Esophagus muscularis mucosa (tissue), 4 donors: Measurements from ENCODE around the gene ADAMTS7. TPM values are rescaled to one million over a fixed set of nuclear protein-coding genes. Genes with fewer than 3 reads are reported as not detected.
"Not testable (repeated sequence)": the region's sequence is repeated elsewhere in the genome, so short reads cannot be mapped to it uniquely, and the experiment has no call there.

ENCODE experiments used
- DNase-seq: peaks from one replicate; pipeline ENCODE4 v3.0.0-alpha.2; 2017; ENCODE audit errors: extremely low spot score
- H3K27ac ChIP-seq, 4 donors: fragments of 200-600 bp; sonication (generic); replicated peaks in 1 of 4; 1 replicate in 3 of 4; 2 replicates in 1 of 4; pipeline ENCODE4 v1.5.1; 2016 to 2019; ENCODE audit warnings: mild to moderate bottlenecking in 1 of 4
- H3K27me3 ChIP-seq, 4 donors: fragments of 200-600 bp; sonication (generic); one replicate each; pipeline versions ENCODE4 v1.5.1 to v1.6.0; 2016 to 2019
- H3K36me3 ChIP-seq, 4 donors: fragments of 200-600 bp; sonication (generic); one replicate each; pipeline ENCODE4 v1.5.1; 2016 to 2019
- H3K4me1 ChIP-seq, 4 donors: fragments of 200-600 bp; sonication (generic); one replicate each; pipeline ENCODE4 v1.5.1; 2016 to 2019
- H3K4me3 ChIP-seq, 4 donors: fragments of 200-600 bp; sonication (generic); 1 replicate in 2 of 4; 2 replicates in 2 of 4; pipeline ENCODE4 v1.5.1; 2016 to 2019; ENCODE audit warnings: mild to moderate bottlenecking in 4 of 4, moderate library complexity in 1 of 4
- H3K9me3 ChIP-seq, 4 donors: fragments of 200-600 bp; sonication (generic); 1 replicate in 3 of 4; 2 replicates in 1 of 4; pipeline ENCODE4 v1.5.1; 2016 to 2019
- CTCF ChIP-seq, 3 experiments: fragments of 200-600 bp in 2 of 3; fragments of 450-650 bp in 1 of 3; sonication (generic) in 2 of 3; IDR thresholded peaks; one replicate each; pipeline ENCODE4 v1.5.1; 2017 to 2019; ENCODE audit warnings: antibody characterized with exemption in 3 of 3, mild to moderate bottlenecking in 2 of 3, moderate library complexity in 1 of 3
- EP300 ChIP-seq: sonication (generic); formaldehyde crosslinking; IDR thresholded peaks from one replicate; pipeline ENCODE4 v1.6.1; 2017; ENCODE audit warnings: antibody characterized with exemption
- POLR2A ChIP-seq: fragments of 450-650 bp; IDR thresholded peaks from one replicate; pipeline ENCODE4 v1.6.1; 2017; ENCODE audit warnings: antibody characterized with exemption, moderate library complexity, mild to moderate bottlenecking, low read depth
- POLR2AphosphoS5 ChIP-seq, 2 donors: sonication (generic); formaldehyde crosslinking; IDR thresholded peaks; one replicate each; pipeline ENCODE4 v1.6.1; 2017; ENCODE audit warnings: antibody characterized with exemption in 2 of 2
- WGBS: methylation state at CpG from one replicate; pipeline ENCODE4 v1.1.5; 2018; 5-methylcytosine and 5-hydroxymethylcytosine counted together
- intact Hi-C: fragments of 100-400 bp; cut with DNase I; formaldehyde crosslinking; loops from one replicate; pipeline ENCODE4 v1.15.1; 2023
- total RNA-seq, 4 donors: library from RNA; depleted of rRNA; stranded (reverse); fragments of >200 nt; gene quantifications; one replicate each; pipeline versions ENCODE4 v1.1.0 to v1.2.1, GENCODE V29; 2016

ADAMTS7 gene
- total RNA-seq, 4 donors from 2014 or later: 2.0 to 4.6 (median 2.3) TPM

DNA sequence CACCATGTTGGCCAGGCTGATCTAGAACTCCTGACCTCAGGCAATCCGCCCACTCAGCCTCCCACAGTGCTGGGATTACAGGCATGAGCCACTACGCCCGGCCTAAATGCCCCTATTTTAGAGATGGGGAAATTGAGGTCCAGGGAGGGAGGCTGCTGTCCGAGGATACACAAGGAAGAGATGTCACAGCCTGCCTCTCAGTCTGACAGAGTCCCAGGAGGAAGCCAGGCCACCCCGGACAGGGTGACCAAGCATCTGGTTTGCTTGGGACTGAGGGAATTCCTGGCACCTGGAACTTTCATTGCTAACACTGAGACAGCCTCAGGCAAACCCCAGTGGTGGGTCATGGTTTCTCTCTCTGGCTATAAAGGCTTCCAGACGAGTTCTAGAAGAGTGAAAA is 30.6 kb upstream of the ADAMTS7 start:
- WGBS: 94% methylated on average over 5 of the region's 6 CpGs
- H3K4me3 ChIP-seq: no peak overlapping the region
- H3K27me3 ChIP-seq: no peaks in the 10 kb centered on the region
- DNase-seq: no peak
- intact Hi-C loops: no loop called here
- H3K9me3 ChIP-seq: no peaks in the 10 kb centered on the region
- H3K4me1 ChIP-seq: peaks cover 0 to 12% (median 7%) of the 10 kb centered on the region in 4 donors
- TF ChIP-seq POLR2AphosphoS5 (IDR thresholded peaks at IDR 0.05): no peak
- no peak for TF ChIP-seq EP300
- TF ChIP-seq CTCF (IDR thresholded peaks at IDR 0.05): no peak
- TF ChIP-seq POLR2A: no peak
- no peaks in the 10 kb centered on the region for H3K36me3 ChIP-seq
- H3K27ac ChIP-seq: no peak overlapping the region

GRCh38 chr15:78841376-78841706 is 30.1 kb upstream of the ADAMTS7 start:
- DNase-seq: no peak
- intact Hi-C loops: no loop called here
- Histone ChIP-seq H3K27ac (peak overlapping the region in 1 of 4 donors; percentile 34), H3K9me3 (no peaks in the 10 kb centered on the region), H3K4me3 (no peak overlapping the region), H3K27me3 (no peaks in the 10 kb centered on the region), H3K4me1 (peaks cover 0 to 12% (median 7%) of the 10 kb centered on the region in 4 donors), H3K36me3 (no peaks in the 10 kb centered on the region)
- 60% methylated on average over 3 of the region's 3 CpGs for WGBS
- TF ChIP-seq POLR2AphosphoS5 (IDR thresholded peaks at IDR 0.05) (no peak), POLR2A (no peak), CTCF (IDR thresholded peaks at IDR 0.05) (no peak), EP300 (no peak)

- 75% methylated on average over 7 of the region's 7 CpGs for WGBS
- peaks cover 0 to 12% (median 7%) of the 10 kb centered on the region in 4 donors for H3K4me1 ChIP-seq
- no peak for DNase-seq
- H3K36me3 ChIP-seq: no peaks in the 10 kb centered on the region
- no peak for TF ChIP-seq POLR2A
- no peak for TF ChIP-seq CTCF (IDR thresholded peaks at IDR 0.05)
- no peak for TF ChIP-seq POLR2AphosphoS5 (IDR thresholded peaks at IDR 0.05)
- no peak for TF ChIP-seq EP300
- H3K27ac ChIP-seq: peak overlapping the region in 1 of 4 donors; percentile 34
- H3K4me3 ChIP-seq: no peak overlapping the region
- H3K27me3 ChIP-seq: no peaks in the 10 kb centered on the region
- intact Hi-C loops: no loop called here
- H3K9me3 ChIP-seq: no peaks in the 10 kb centered on the region
Observed at GRCh38 chr15:78840661-78841375, 29.6 kb upstream of the ADAMTS7 start.

GRCh38 chr15:78839151-78839550 is 27.9 kb upstream of the ADAMTS7 start:
- DNase-seq, H3K9me3 ChIP-seq, H3K4me3 ChIP-seq, H3K36me3 ChIP-seq, intact Hi-C loops, H3K27ac ChIP-seq, H3K27me3 ChIP-seq: not testable (repeated sequence)
- WGBS: 80% methylated on average over 6 of the region's 6 CpGs
- H3K4me1 ChIP-seq: peaks cover 0 to 12% (median 7%) of the 10 kb centered on the region in 4 donors

- H3K27ac ChIP-seq: no peak overlapping the region
Observed at GRCh38 chr15:78838489-78838888, 27.2 kb upstream of the ADAMTS7 start.

More at GRCh38 chr15:78838489-78838888, 27.2 kb upstream of the ADAMTS7 start:
- TF ChIP-seq CTCF (IDR thresholded peaks at IDR 0.05): no peak
- no peak for TF ChIP-seq POLR2AphosphoS5 (IDR thresholded peaks at IDR 0.05)
- no peak for TF ChIP-seq EP300
- no peak for TF ChIP-seq POLR2A
- H3K27me3 ChIP-seq: no peaks in the 10 kb centered on the region
- H3K4me3 ChIP-seq: no peak overlapping the region
- intact Hi-C loops: no loop called here
- DNase-seq: no peak
- peaks cover 0 to 12% (median 7%) of the 10 kb centered on the region in 4 donors for H3K4me1 ChIP-seq
- no peaks in the 10 kb centered on the region for H3K36me3 ChIP-seq
- 45% methylated on average over 3 of the region's 3 CpGs for WGBS
- H3K9me3 ChIP-seq: no peaks in the 10 kb centered on the region
